GM21825 (cell line): ENCODE data around the gene CORO7.

ENCODE experiments used
- ATAC-seq: cut with Tn5 transposase; IDR thresholded peaks from one replicate; pipeline ENCODE4 v1.9.1; 2021; ENCODE audit warnings: mild to moderate bottlenecking, moderate library complexity; ENCODE audit not compliant: unreplicated experiment

The CORO7 gene

DNA sequence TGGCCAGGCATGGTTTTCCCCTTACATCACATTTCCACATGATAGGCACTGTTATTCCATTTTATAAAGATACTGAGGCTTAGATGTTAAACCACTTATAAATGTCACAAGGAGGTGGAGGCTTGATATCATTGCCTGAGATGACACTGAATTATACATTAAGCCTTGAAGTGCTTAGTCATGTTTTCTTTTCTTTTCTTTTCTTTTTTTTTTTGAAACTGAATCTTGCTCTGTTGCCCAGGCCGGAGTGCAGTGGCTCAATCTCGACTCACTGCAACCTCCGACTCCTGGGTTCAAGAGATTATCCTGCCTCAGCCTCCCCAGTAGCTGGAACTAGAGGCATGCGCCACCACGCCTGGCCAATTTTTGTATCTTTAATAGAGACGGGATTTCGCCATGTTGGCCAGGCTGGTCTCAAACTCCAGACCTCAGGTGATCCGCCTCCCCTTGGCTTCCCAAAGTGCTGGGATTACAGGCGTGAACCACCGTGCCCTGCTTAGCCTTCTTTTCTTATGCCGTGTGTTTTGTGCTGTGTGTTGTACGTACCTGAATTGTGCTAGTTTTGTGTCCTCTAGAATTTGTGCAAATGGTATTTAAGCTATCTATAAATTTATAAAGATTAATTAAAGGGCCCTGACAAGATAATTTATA lies 10.5 kb upstream of the CORO7 start:
- ATAC-seq = no peak

DNA sequence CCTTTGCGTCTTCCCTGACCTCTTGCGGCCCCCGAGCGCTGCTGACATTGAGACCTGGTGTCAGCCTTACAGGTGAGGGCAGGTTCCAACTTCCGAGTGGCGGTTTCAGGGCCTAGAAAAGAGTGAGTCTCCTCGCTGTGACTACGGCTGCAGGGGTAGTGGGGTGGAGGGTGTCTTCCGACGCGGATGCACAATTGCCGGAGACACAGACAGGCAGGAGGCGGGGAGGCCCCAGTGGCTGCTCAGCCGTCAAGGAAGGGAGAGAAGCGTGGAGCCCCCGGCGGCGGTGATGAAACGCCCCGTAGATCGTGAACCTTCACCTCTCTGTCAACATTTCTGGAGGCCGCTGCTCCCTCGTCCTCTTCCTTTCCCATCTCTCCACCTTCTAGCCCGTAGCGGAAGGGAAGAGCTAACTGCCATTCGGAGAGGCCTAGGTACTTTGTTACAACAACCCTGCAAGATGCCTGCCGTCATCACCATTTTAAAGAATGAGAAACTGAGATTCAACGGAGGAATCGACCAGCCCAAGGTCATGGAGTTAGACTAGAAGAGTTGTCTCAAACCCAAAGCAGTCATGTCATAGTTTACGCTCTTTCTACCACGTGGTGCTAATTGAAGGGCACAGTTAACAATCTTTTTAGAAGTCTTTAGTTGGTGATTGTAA lies 9.8 kb upstream of the CORO7 start:
- ATAC-seq = peak; percentile 19

DNA sequence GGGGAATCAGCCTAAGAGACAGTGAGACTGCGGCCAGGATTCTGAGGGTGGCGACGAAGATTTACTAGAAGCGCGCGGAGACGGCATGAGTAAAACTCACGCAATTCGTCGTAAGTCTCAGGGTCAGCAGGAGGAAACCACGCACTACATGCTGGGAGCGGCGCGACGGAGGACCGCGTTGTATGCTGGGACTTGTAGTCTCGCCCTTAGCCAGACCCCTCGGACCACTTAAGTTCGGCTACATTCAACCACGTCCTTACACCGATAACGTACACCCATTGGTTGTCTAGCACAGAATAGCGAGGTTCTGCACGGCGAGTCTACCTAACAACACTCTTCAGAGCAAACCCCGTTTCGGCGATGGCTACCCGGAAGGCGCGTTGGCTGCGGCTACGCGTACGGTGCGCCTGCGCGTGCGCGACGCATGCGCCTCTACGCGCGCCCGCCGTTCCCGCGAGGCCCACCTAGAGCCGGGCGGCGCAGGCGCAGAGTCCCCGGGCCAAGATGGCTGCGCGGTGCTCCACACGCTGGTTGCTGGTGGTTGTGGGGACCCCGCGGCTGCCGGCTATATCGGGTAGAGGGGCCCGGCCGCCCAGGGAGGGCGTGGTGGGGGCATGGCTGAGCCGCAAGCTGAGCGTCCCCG lies 9.1 kb upstream of the CORO7 start, which contains the start of gene DNAJA3:
DNAJA3 (plus strand) TSS at position 491 of the 643 bp plus-strand sequence; CDS start at position 505, 14 bp downstream.
- peak; percentile 84 for ATAC-seq

DNA sequence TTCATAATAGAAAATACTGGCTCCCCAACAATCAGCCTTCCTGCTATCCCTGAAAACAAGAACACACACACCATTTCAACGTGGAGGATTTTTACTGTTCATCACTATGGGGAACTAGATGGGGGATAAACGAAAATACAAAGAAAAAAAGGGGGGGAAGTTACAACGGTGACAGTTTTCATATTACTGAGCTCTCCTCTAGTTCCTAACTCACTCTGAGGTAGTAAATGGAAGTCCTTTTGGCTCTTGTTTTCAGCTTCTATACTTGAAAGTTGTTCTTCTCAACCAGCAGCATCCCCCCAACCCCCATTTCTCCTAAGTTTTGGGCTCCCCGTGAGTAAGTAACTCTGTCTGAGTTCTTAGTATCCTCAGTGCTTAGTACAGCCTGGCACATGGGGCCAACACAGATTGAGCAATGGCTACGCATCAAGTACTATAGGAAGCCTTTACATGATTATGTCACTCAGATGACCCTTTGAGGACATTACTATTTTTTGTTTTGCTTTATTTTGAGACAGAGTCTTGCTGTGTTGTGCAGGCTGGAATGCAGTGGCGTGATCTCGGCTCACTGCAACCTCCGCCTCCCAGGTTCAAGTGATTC lies 4.2 kb upstream of the CORO7 start:
- no peak for ATAC-seq

DNA sequence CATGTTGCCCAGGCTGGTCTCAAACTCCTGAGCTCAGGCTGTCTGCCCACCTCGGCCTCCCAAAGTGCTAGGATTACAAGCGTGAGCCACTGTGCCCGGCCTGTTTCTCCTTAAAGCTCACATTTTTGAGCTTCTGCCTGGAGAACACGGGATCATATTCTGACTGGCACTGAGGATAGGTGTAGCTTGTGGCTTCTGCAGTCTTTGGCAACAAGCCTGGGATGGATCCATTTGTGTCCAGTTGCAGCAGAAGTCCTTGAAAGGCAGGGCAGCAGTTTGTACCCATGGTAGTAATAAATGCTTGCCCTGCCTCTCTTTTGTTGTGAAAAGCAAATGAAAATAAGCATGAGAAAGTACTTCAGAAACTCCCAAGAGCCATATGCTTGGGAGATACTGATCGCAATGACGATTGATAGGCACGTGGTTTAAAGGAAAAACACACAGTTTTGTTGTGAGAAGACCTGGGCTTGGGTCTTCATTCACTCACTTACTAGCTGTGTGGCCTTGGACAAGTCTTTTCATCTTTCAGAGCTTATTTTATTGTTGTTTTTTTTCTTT lies 3.1 kb upstream of the CORO7 start:
- ATAC-seq = no peak

DNA sequence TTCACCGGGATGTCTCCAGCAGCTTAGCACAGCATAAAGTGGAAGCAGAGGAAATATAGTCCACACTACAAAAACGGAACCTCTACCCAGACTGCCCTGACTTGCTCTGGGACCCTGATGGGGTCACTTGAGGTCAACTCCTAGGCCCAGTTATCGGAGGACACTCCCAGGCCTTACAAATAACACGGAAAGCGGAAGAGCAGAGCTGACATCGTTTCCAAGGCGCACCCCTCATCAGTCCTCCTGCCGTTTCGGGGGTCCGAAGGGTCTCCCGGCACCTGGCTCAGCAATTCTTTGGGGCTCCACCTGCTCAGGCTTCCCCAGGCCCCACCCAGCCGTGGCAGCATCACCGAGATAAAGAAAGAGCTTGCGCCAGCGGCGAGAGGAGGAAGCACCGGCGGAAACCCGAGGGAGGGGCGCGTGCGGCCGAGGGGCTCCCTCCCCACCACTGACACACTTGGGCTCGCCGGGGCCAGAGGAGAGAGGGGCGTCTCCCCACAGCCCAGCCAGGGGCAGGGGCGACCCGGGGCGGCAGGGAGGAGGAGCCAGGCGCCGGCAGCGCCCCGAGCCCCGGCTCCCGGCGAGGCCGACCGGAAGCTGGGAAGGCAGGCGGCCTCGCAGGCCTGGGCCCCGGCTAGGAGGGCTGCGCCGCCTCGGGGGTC lies 727 bp downstream of the CORO7 start:
- ATAC-seq = peak; percentile 8

DNA sequence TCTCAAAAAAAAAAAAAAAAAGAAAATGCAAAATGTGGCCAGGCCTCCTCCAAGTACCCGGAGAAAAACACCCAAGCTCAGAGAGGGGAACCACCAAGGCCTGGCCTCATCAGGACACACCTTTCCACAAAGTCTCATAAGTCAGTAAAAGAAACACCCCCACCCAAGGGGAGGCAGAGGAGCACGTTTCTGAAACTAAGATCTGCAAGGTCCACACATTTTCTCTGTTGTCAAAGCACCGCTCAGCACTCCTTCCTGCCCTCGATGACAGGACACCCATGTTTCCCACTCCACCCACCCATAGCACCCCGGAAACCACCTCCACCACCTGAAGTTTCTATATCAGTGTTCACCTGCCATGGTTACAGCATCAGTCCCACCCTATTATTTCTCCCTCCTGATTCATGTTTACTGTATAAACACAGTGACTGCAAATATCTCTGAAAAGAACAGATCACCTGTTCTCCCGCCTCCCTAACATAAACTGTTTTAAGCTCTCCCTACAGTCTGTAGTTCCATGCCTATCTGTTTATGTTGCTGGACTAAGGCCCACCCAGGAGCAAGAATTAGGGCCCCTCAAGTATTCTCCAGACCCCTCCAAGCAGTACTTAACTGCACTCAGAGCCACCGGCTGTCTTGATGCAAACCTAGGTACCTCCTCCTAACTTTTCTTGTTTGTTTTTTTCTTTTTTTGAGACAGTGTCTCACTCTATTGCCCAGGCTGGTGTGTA lies 2.0 kb downstream of the CORO7 start:
- peak; percentile 60 for ATAC-seq

DNA sequence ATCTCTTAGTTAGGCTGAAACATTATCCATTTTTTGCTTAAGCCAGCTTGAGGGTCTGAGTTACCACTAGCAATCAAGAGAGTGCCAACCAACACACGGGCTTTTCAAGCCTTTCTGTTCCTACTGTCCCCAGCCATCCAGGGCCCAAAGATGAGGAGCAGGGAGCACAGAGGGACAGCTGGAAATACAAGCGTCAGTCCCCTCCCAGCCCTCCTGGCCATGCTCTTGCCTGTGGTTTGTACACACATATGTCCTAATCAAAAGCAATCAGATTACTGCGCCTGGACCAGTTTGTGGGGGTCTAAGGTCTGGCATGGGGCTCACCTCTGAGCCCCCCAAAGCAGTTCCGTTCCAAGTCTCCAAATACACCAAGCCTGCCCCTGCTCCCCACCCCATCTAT lies 3.5 kb downstream of the CORO7 start:
- no peak for ATAC-seq

DNA sequence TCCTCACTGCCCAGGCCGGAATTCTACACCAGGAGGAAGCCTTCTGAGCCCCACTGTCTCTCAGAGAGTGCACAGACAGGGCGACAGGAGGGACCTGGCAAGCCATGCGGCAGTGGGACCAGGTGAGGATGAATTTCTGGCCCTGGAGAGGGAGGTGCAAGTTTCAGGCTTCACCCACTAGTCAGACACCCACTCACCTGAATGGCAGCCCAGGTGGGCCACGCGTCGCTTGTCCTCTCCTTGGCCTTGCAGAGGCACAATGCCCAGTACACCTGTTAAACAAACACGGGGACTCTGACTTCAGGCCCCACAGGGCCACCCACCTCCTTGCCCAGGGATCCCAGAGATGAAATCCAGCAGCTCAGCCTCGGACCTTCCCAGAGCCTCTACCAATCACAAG lies 4.2 kb downstream of the CORO7 start:
- no peak for ATAC-seq

DNA sequence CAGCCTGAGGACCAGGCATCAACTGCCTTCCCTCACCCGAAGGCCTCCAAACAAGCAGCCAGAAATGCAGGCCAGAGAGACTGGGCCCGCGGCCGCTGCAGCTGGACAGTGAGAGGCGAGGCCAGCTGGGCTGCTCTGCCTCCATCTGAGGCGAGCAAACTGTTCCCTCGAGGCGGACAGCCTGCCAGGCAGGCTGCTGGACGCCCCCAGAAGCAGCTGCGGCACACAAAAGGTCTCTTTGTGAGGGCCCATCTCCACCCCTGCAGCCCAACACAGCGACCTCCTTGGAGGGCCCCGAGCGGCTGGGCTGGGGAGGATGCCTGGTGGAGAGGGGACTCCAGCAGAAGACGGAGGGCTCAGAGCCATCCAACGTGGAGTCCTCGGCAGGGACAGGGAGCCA lies 4.7 kb downstream of the CORO7 start:
- no peak for ATAC-seq

DNA sequence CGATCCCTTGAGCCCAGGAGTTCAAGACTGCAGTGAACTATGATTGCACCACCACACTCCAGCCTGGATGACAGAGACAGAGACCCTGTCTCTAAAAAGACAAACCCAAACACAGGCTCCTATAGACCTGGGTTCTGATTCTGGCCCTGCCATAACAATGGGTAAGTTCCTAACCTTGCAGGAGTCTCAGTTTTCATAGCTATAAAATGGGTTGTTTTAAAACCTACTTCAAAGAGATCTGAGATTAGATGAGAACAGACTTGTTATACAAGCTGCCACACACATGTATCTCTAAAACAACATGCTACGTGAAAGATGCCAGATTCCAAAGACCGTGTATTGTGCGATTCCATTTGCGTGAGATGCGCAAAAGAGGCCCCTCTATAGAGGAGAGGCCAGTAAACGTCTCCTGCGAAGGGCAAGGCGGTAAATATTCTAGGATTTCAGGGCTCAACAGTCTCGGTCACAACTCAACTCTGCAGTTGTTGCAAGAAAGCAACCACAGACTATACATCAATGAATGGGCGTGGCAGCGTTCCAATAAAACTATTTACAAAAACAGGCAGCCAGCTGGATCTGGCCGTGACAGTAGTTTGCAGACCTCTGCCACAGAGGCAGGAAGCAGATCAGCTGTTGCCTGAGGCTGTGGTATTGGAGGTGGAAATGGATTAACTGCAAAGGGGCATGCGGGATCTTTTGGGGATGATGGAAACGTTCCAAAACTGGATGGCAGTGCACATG lies 5.9 kb downstream of the CORO7 start:
- ATAC-seq = no peak

DNA sequence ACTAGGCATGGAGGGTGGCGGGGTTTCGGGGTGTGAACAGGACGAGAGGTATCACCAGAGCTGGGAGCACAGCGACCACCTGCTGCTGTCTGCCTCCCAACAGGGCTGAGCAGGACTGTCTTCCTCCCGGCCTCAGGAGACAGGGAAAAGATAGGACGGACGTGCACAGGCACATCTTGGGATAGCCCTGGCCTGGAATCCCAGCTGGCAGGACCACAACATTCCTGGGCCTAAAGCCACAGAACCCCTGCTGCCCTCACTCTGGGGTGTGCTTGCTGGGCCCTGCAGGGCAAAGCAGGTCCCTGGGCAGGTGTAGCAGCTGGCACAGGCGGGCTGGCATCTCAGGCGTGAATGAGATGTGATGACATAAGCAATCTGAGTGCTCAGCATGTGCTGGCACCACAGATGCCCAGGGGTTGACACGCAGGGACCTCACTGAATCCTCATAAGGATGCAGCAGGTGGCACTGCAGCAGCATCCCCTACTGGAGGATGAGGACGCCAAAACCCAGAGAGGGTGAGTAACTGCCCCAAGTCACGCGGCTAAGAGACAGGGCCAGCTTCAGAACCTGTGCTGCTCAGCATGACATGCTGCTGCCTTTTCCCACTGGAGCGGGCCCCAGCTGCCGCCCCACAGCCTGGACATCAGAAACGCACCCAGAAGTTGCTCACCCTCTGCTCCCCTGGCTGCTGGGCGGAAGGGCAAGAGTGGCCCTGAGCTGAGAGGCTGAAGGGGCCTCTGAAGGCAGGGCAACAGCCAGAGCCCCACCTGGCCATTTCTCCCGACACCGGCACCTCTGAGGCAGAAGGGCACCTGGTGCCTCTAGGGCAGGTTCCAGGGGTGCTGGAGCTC lies 7.1 kb downstream of the CORO7 start:
- no peak for ATAC-seq

DNA sequence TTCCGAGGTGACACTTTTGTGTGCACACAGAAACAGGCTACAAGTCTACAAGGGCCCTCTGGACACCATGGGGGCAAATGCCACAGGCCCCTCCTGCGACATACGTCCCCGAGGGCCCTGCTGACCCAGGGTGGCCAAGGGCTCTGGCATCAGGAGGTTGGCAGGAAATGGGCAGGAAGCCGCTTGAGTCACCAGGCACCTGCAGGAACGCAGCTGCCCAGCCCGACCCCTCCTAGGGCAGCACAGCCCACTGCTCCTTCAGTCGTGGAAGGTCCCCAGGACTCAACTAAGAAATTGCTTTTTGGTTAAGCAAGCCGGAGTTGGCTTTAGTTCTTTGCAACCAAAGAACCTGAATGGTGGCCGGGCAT lies 8.1 kb downstream of the CORO7 start:
- ATAC-seq = no peak

DNA sequence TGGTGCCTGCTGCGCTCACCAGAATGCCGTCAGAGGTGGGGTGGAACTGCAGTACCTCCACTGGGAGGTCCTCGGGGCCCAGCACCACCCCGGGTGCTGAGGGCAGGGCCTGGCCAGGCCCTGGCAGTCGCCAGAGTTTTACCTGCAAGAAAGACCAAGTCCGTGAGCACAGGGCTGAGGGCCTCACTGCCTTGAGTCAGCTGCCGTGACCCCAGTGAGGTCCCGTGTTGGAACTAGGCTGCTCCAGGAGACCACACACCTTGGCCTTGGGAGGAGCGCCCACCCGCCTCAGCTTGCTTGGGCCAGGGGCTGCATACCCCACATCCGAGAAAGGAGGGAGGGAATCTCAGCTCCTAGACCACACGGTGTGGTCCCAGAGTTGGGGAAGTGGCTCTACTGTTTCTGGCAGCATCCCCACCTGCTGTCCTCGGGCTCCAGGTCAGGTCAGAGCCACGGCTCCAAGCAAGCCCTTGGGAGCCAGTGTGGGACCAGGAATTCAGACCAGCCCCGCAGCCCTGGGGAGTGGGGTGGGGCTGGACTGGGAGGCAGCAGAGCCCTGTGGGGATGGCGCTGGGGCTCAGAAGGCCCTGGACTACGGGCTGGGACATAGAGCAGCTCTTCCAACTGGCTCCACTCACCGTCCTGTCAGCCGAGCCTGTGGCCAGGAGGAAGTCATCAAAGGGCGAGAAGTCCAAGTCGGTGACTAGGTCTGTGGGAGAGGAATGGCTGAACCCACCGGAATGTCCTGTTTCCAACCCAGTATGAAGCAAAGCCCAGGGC lies 8.7 kb downstream of the CORO7 start:
- no peak for ATAC-seq

DNA sequence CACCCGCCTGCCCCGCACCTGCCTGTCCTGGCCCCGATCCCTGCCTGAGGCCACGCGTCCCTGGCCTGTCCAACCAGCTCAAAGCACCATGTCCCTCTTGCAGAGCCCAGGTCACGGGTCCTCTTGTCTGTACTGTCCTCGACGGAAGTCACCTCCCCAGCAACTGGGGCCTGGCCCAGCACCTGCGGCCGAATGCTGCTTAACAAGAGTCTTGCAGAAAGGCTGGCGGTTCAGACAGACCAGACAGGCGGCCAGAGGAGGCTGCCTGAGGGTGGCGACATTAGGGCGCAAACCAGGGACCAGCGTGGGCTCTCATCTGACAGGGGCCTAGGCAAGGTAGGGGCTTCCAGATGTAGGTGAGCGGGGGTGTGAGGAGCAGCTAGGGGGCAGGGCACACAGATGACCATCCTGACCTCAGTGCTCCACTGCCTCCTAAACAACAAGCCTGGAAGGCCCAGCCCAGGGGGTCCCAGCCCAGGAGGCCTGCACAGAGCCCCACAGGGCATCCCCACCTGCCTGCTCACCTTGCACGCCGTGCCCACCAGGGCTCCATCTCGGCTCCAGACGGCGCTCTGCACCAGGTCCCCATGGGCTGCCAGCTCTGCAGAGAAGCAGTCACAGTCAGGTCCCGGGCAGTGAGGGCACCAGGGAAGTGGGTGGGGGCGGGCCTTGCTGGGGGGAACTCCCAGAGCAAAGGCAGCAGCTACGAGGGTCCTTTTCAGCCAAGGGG lies 11.3 kb downstream of the CORO7 start:
- ATAC-seq = no peak

DNA sequence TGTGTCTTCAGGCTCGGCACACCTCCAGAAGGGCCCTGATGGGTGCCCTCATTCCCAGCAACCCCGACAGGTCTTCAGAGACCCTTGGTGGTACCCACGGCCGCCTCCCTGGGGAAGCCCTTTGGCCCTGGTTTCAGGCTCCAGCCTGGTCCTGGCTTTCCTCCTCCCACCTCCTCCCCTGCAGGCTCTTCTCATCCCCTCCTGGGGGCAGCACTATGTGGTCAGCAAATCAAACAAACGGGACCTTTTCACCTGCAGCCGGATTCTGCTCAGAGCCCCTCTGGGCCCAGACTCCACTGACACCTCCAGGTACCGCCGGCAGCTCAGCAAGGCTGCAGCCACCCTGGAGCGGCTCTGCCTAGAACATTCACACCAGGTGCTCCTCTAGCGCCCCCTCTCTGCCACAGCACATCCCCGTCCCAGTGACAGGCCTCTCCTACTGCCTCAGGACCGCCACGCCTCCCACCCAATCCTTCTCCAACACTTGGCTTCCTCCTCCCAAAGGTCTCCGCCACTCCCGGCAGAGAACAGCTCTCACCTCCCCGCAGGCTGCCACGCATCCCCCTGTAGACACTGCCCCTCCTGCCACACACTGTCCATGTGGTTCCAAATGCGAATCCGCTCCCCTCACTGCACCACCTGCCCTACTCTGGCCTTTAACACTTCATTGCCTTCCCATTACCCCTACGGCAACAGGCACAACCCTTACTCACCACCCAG lies 12.0 kb downstream of the CORO7 start:
- no peak for ATAC-seq
